ENCODE measurements around the gene HEXD.

The HEXD gene

DNA sequence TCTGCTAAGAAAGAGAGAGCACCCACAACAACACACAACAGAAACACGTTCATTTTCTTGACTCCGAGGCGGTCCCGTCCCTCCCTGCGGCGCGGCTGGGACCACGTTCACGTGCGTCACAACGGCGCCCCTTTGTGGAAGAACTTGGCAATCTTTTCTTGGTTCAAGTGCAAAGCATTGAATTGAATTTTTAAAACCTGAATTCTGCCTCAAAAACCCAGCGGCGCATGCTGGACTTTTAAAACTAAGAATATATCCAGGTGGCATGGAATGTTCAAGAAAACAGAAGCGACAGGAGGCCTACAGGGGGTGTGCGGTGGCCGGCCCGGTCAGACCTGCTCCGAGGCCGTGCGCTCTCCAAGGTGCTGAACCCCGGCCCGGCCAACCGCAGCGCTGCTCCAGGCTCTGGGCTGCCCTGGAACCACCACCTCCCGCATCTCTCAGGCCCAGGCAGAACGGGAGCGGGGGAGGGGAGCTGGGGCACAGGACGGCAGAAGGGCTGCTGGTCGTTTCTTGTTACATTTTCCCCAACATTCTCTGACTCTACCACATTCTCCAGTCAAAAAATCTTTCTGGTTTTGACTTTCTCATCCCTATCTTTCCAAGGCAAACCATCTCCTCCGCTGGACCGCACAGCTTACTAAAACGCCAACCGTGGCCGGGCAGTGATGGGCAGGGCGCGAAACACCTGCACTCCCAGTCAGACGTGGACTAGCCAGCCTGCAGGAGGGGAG, 3.4 kb upstream of the HEXD start:
- peak; percentile 37 to 65 (median 58) for DNase-seq (ENCODE audit: low read depth in 4 of 4, low spot score in 1 of 4)

GRCh38 chr17:82415336-82415735, 2.8 kb upstream of the HEXD start:
- DNase-seq (ENCODE audit: low read depth in 4 of 4, low spot score in 1 of 4): no peak

DNA sequence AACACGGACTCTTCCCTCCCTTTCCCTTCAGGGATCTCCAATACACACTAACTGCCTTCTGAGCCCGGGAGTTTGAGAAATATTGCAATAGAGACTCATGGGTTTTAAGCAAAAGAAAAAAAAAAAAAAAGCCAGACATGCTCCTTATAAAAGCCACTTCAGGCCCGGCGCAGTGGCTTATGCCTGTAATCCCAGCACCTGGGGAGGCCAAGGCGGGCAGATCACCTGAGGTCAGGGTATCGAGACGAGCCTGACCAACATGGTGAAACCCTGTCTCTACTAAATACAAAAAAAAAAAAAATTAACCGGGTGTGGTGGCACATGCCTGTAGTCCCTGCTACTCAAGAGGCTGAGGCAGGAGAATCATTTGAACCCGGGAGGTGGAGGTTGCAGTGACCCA, 2.4 kb upstream of the HEXD start:
- DNase-seq (ENCODE audit: low read depth in 4 of 4, low spot score in 1 of 4): no peak

DNA sequence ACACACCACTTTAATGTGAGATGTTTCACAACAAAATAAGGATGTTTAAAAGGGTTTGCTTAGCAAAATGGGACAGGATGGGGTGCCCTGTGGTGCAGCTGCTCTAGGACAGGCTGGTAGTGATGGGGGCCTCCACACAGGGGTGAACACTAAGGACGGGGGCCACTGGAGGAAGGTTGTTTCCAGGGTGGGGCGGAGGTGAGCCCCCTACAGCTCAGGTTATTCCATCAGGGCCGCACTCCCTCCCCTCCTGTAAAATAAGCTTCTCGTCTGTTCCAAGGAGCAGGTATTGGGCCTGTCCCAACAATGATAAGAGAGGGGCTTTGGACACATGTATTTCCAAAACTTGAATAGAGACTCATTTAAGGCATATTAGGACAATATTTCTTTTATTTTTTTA, 1.9 kb upstream of the HEXD start:
- no peak for DNase-seq (ENCODE audit: low read depth in 4 of 4, low spot score in 1 of 4)

DNA sequence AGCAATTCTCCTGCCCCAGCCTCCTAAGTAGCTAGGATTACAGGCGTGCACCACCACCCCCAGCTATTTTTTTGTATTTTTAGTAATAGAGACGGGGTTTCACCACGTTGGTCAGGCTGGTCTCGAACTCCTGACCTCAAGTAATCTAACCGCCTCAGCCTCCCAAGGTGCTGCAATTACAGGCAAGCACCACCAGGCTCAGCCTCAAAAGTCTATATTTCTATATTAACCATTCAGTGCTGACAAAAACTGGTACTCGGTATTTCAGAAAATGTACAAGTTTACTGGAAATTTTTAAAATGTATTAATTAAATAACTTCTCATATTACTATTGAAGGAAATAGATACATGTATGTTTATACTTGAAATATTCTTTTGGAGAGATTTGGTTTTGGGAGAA, 1.4 kb upstream of the HEXD start:
- no peak for DNase-seq (ENCODE audit: low read depth in 4 of 4, low spot score in 1 of 4)

- no peak for DNase-seq (ENCODE audit: low read depth in 4 of 4, low spot score in 1 of 4)
Measured at GRCh38 chr17:82419540-82419939, 1.4 kb downstream of the HEXD start.

- peak; percentile 26 to 48 (median 28) for DNase-seq (ENCODE audit: low read depth in 4 of 4, low spot score in 1 of 4)
Measured at GRCh38 chr17:82424001-82424862, 6.1 kb downstream of the HEXD start.

GRCh38 chr17:82424863-82425159, 6.7 kb downstream of the HEXD start:
- DNase-seq (ENCODE audit: low read depth in 4 of 4, low spot score in 1 of 4): no peak

- DNase-seq (ENCODE audit: low read depth in 4 of 4, low spot score in 1 of 4): no peak
Measured at GRCh38 chr17:82428546-82428945, 10.4 kb downstream of the HEXD start.

DNA sequence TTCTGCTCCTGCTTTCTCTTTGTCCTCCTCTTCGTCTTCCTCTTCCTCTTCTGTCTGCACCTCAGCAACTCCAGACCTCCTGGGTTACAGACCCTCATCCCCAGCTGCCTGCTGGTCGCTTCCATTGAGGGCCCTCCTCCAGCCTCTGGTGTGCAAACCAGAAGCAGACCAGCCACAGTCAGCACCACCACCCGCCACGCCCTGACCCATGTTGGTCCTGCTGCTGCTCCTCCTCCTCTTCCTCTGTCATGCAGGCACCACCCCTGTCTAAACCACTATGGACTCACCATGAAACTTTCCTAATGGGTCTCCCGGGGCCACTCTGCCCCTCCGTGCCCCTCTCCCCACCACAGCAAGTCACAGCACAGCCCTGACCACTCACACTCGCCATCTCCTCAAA, 11.7 kb downstream of the HEXD start:
- no peak for DNase-seq (ENCODE audit: low read depth in 4 of 4, low spot score in 1 of 4)

DNA sequence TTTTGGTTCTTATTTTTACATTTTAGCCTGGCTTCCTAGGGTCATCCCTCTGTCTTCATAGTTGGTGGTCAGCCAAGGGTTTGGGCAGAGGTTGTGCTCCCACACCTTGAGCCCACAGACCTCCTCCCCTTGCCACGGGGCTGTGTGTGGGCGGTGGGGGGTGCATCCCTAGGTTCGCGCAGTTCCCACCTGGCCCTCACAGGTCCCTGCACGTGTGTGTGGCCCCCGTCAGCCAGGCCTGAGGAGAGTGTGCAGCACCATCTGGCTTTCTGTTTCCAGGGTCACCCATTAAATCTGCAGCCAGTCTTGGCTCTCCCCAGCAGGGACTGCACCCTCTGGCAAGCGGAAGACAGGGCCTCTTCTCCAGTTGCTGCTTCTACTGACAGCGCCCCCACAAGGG, 13.9 kb downstream of the HEXD start:
- DNase-seq (ENCODE audit: low read depth in 4 of 4, low spot score in 1 of 4): no peak

GRCh38 chr17:82433560-82434215, 15.5 kb downstream of the HEXD start:
- DNase-seq (ENCODE audit: low read depth in 4 of 4, low spot score in 1 of 4): no peak

- DNase-seq (ENCODE audit: low read depth in 4 of 4, low spot score in 1 of 4): no peak
Measured at GRCh38 chr17:82434216-82434565, 16.0 kb downstream of the HEXD start.

DNA sequence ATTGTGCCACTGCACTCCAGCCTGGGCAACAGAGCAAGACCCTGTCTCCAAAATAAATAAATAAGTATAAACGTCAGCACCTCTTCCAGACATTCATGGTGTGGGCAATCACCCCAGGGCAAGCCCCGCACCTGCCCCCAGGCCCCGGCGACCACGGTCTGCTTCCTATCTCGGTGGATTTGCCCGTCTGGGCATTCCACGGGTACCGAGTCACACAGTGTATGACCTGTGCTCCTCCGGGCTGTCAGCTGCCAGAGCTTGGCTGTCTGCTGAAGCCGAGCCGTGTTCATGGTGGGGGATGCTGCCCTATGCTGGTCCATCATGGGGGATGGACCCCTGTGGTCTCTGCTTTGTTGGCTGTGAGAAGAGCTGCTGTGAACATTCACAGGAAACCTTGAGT, 17.0 kb downstream of the HEXD start:
- no peak for DNase-seq (ENCODE audit: low read depth in 4 of 4, low spot score in 1 of 4)

- DNase-seq (ENCODE audit: low read depth in 4 of 4, low spot score in 1 of 4): no peak
Measured at GRCh38 chr17:82435601-82436583, 17.7 kb downstream of the HEXD start.

DNA sequence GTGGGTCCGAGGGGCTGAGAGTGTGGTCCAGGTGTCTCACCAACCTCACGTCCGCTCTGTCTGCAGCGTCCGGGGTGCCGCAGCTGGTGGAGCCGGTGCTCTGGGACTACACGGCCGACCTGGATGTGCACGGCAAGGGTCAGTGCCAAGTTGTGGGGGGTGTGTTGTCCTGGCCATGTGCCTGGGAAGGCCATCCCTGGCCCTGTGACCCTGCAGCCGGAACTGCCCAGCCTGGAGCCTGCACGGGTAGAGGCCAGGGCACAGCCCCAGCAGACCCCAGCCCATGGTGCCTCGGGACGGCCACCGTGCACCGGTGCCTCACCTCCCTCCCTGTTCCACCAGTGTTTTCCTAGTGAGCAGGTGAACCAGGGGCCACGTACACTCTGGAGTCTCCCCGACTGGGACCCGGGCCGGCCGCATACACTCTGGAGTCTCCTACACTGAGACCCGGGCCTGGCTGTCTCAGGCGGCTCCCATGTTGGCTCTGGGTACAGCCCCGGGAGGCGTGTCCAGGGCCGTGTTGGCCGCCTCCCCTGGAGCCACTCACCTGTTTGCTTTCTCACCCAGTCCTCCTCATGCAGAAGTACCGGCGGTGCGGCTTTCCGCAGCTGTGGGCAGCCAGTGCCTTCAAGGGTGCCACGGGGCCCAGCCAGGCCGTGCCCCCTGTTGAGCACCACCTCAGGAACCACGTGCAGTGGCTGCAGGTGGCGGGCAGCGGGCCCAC, 18.6 kb downstream of the HEXD start:
- no peak for DNase-seq (ENCODE audit: low read depth in 4 of 4, low spot score in 1 of 4)

GRCh38 chr17:82437325-82437668, 19.1 kb downstream of the HEXD start:
- no peak for DNase-seq (ENCODE audit: low read depth in 4 of 4, low spot score in 1 of 4)

DNA sequence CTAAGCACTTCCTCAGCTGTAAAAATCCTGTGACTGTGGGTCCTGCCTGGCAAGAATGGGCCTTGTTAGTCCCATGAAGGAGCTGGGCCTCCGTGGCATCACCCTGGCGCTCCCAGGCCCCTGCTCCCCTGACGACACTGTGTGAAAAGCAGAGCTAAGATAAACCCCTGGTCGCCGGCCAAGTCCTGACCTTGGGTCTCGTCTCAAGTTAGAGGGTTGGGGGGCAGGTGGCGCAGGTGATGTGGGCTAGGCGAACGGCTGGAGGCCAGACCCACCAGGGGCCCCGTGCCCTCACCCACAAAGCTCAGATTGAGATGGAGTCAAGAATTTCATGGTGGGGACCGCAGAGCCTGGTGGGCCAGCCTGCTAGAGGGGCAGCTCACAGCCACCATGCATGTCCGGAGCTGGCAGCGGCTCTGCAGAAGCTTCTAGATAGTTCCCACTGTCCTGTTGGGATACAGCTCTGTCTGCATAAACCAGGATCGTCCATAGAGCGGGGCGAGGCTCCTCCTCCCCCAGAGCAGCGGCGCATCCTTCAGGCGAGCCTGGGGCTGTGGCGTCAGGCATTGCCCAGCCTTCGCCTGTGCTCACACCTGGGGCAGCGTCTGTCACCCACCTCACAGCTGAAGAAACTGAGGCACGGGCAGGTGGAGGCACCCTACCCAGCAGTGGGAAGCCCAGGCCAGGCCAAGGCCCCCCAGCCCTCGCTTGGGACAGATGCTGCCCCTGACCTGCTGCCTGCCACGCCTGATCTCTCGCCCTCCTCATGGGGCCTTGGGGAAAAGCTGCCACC, 20.4 kb downstream of the HEXD start:
- no peak for DNase-seq (ENCODE audit: low read depth in 4 of 4, low spot score in 1 of 4)

DNA sequence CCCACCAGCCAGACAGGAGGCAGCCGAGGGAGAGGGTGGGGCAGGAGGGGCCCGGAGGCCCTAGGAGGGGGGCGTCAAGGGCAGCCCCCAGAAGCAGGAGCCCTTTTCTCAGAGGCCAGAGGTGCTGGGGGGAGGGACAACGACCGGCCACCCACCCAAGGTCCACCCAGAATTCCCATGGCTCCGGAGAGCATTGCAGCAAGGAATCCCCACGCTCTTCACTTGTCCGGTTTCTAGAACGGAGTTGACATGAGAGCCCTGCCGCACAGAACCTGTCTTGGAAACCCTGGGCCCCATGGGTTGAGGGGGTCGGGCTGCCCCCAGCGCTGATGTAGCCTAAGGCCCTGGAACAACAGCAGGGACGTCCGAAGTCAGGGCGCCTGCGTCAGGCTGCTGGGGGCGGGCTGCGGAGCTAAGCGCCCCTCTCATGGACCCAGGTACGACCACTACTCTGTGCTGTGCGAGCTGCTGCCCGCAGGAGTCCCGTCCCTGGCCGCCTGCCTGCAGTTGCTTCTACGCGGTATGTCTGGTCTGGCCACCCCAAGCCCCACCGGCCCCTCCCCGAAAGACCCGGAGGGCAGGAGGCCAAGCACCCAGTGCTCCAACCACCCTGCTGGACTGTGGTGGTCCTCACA, 21.2 kb downstream of the HEXD start:
- DNase-seq (ENCODE audit: low read depth in 4 of 4, low spot score in 1 of 4): no peak

Measured in stimulated activated CD4-positive, alpha-beta T cell treated with anti-CD3 and anti-CD28 coated beads, Interleukin-1b, Interleukin-23, amount 100 ng/mL, for 24 hours (primary cell).